K562 (cell line): ENCODE results near the gene LYRM1. TPM values are rescaled to one million over a fixed set of nuclear protein-coding genes. Genes with fewer than 3 reads are reported as not detected.
A peak's percentile ranks its signal among the peaks of the same experiment; 100 is the strongest.

ENCODE experiments used
- CBFB ChIP-seq: sonication (generic); formaldehyde crosslinking; IDR thresholded peaks from 2 replicates; pipeline ENCODE4 v1.4.0; 2020; ENCODE audit warnings: mild to moderate bottlenecking, missing genetic modification reagents
- CREM ChIP-seq: IDR thresholded peaks from 2 replicates; pipeline ENCODE4 v1.6.1; 2014; ENCODE audit warnings: antibody characterized with exemption, low read depth
- E2F4 ChIP-seq: sonication (generic); formaldehyde crosslinking; IDR thresholded peaks from 2 replicates; pipeline ENCODE4 v1.8.0; 2022; ENCODE audit warnings: mild to moderate bottlenecking, low read depth, missing genetic modification reagents
- ERF ChIP-seq: fragments of 450-650 bp; formaldehyde crosslinking; IDR thresholded peaks from 2 replicates; pipeline ENCODE4 v1.4.0; 2020; ENCODE audit warnings: mild to moderate bottlenecking, mixed read lengths
- MBD2 ChIP-seq: sonication (generic); IDR thresholded peaks from 2 replicates; pipeline ENCODE4 v1.6.1; 2016; ENCODE audit warnings: low read depth, borderline replicate concordance
- NKRF ChIP-seq: fragments of 450-650 bp; IDR thresholded peaks from 2 replicates; pipeline ENCODE4 v1.6.1; 2016; ENCODE audit warnings: borderline replicate concordance
- NR2F6 ChIP-seq: fragments of 450-650 bp; formaldehyde crosslinking; IDR thresholded peaks from 2 replicates; pipeline ENCODE4 v1.4.0; 2020; ENCODE audit warnings: mild to moderate bottlenecking
- NUFIP1 ChIP-seq: fragments of 450-650 bp; IDR thresholded peaks from 2 replicates; pipeline ENCODE4 v1.6.1; 2018; ENCODE audit not compliant: partially characterized antibody
- RAD51 ChIP-seq: fragments of 450-650 bp; IDR thresholded peaks from 2 replicates; pipeline ENCODE4 v1.7.1; 2016; ENCODE audit warnings: low read depth, mild to moderate bottlenecking, borderline replicate concordance
- UBTF ChIP-seq, 2 experiments: IDR thresholded peaks; 2 replicates each; pipeline ENCODE4 v1.6.1; 2012; ENCODE audit warnings: improper control_type of control experiment in 2 of 2, low read depth in 2 of 2, low read length in 2 of 2, borderline replicate concordance in 1 of 2
- VEZF1 ChIP-seq: fragments of 200-800 bp; sonication (Bioruptor generic); IDR thresholded peaks from 2 replicates; pipeline ENCODE4 v1.6.1; 2017; ENCODE audit warnings: missing genetic modification characterization, missing compliant biosample characterization
- WHSC1 ChIP-seq: IDR thresholded peaks from one replicate; pipeline ENCODE4 v1.6.1; 2012; ENCODE audit warnings: low read length, control low read depth, inconsistent platforms
- ZBTB7A ChIP-seq: IDR thresholded peaks from 2 replicates; pipeline ENCODE4 v1.6.1; 2011; ENCODE audit warnings: low read depth, mild to moderate bottlenecking, low read length, moderate library complexity, borderline replicate concordance; ENCODE audit not compliant: control insufficient read depth
- ZNF184 ChIP-seq: sonication (generic); formaldehyde crosslinking; IDR thresholded peaks from 2 replicates; pipeline ENCODE4 v1.5.0; 2020; ENCODE audit warnings: missing genetic modification reagents
- ZNF3 ChIP-seq: fragments of 250-450 bp; sonication (Bioruptor Pico); IDR thresholded peaks from 2 replicates; pipeline ENCODE4 v1.5.0; 2021; ENCODE audit warnings: mild to moderate bottlenecking, moderate library complexity
- ZNF589 ChIP-seq: fragments of 200-800 bp; sonication (Bioruptor generic); IDR thresholded peaks from 2 replicates; pipeline ENCODE4 v1.6.1; 2016; ENCODE audit warnings: low read depth, missing genetic modification characterization, missing compliant biosample characterization
- ZNF668 ChIP-seq: fragments of 250-450 bp; sonication (Bioruptor Pico); IDR thresholded peaks from 2 replicates; pipeline ENCODE4 v1.8.0; 2022; ENCODE audit warnings: mild to moderate bottlenecking, inconsistent platforms
- polyA plus RNA-seq, 8 experiments: library from polyadenylated mRNA; depleted of rRNA in 4 of 8; stranded (reverse) in 5 of 8; unstranded in 3 of 8; fragments of >200 nt; fragmentation: Nextera tagmentation in 2 of 8; fragmentation: Illumina TruSeq in 1 of 8; extraction: Ambion mirVana in 2 of 8; extraction: Trizol in 1 of 8; gene quantifications; 2 replicates each; pipeline versions ENCODE4 v1.2.1 to v1.2.3, GENCODE V29; 2011 to 2014; ENCODE audit warnings: inconsistent platforms in 1 of 8, missing spikeins in 1 of 8
- total RNA-seq, 7 experiments: library from RNA; depleted of rRNA in 6 of 7; stranded (reverse); fragments of >200 nt in 6 of 7; fragmentation: Illumina TruSeq in 2 of 7; extraction: Trizol in 2 of 7; gene quantifications; 2 replicates each; pipeline versions ENCODE4 v1.2.1 to v1.2.3, GENCODE V29; 2011 to 2021; ENCODE audit warnings: low replicate concordance in 1 of 7
- TF ChIP-seq, protein P1 (sequence below), 2 experiments: fragments of 450-650 bp; IDR thresholded peaks; 2 replicates each; pipeline ENCODE4 v1.6.1; 2016

LYRM1 gene
- total and polyA plus RNA-seq, 9 of the 15 experiments (the other 6 are each of a cell fraction or from before 2014, with no cell fraction given), result 17.5 to 44.1 (median 32.7) TPM

GRCh38 chr16:20900299-20901067, at the start of gene LYRM1, which contains the start of gene DCUN1D3 (continued):
- peak; percentile 76; the same call in 1 of the 2 replicates for TF ChIP-seq VEZF1
- TF ChIP-seq ZNF668 (CRISPR knock-in tag), result no peak
- no peak for TF ChIP-seq WHSC1
- TF ChIP-seq NUFIP1, result no peak
- peak; percentile 93 for TF ChIP-seq MBD2
- no peak for TF ChIP-seq CBFB (CRISPR knock-in tag)
- no peak for TF ChIP-seq RAD51
- TF ChIP-seq ZNF3 (CRISPR knock-in tag), result no peak
- peak; percentile 84 to 85; a peak in 3 of 4 replicates for TF ChIP-seq UBTF (IDR thresholded peaks at IDR 0.05; ENCODE audit: borderline replicate concordance in 1 of 2, low read depth in 2 of 2, low read length in 2 of 2)
- peak; percentile 28; the same call in 1 of the 2 replicates for TF ChIP-seq ZBTB7A
- TF ChIP-seq ERF (CRISPR knock-in tag), result peak; percentile 46; the same call in 1 of the 2 replicates
- TF ChIP-seq E2F4 (CRISPR knock-in tag), result no peak
- TF ChIP-seq ZNF184, result no peak
- TF ChIP-seq NKRF, result peak; percentile 27; the same call in 1 of the 2 replicates
- TF ChIP-seq, protein P1, sequence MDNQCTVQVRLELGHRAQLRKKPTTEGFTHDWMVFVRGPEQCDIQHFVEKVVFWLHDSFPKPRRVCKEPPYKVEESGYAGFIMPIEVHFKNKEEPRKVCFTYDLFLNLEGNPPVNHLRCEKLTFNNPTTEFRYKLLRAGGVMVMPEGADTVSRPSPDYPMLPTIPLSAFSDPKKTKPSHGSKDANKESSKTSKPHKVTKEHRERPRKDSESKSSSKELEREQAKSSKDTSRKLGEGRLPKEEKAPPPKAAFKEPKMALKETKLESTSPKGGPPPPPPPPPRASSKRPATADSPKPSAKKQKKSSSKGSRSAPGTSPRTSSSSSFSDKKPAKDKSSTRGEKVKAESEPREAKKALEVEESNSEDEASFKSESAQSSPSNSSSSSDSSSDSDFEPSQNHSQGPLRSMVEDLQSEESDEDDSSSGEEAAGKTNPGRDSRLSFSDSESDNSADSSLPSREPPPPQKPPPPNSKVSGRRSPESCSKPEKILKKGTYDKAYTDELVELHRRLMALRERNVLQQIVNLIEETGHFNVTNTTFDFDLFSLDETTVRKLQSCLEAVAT (IDR thresholded peaks at IDR 0.05), result no peak
- peak; percentile 95 for TF ChIP-seq CREM
- TF ChIP-seq NR2F6, result no peak
- no peak for TF ChIP-seq ZNF589 (CRISPR knock-in tag)
